OCI-LY7 (cell line): ENCODE results near the gene MTERF4.

ENCODE experiments used
- EZH2phosphoT487 ChIP-seq: fragments of 200-600 bp; sonication (generic); IDR thresholded peaks from 2 replicates; pipeline ENCODE4 v1.6.1; 2018; ENCODE audit warnings: low read depth, borderline replicate concordance, mild to moderate bottlenecking, mixed run types, antibody characterized with exemption, low read length, moderate library complexity, mixed read lengths
- TF ChIP-seq, protein P1 (sequence below): fragments of 200-600 bp; sonication (generic); conservative IDR thresholded peaks from 2 replicates; pipeline ENCODE4 v1.5.1; 2014; ENCODE audit warnings: mild to moderate bottlenecking, antibody characterized with exemption, low read length, moderate library complexity, mixed read lengths

DNA sequence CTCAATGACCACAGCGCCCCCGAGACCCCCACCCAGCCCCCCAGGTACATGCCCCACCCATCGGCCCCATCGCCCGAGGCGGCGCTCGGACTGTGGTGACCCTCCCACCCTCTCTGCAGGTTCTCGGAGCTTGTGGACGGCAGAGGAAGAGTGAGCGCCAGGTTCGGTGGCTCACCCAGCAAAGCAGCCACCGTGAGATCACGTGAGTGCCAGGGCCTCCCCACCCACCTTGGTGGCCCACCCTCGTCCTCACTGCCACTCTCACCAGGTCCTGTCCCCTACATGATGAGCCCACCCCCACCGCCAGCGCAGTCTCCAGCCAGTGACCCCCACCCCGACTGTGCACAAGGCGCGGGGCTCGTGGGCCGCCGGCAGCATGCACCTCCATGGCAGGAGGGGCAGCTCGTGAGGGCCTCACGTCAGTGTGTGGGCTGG is 30.4 kb downstream of the MTERF4 start:
- TF ChIP-seq, protein P1, sequence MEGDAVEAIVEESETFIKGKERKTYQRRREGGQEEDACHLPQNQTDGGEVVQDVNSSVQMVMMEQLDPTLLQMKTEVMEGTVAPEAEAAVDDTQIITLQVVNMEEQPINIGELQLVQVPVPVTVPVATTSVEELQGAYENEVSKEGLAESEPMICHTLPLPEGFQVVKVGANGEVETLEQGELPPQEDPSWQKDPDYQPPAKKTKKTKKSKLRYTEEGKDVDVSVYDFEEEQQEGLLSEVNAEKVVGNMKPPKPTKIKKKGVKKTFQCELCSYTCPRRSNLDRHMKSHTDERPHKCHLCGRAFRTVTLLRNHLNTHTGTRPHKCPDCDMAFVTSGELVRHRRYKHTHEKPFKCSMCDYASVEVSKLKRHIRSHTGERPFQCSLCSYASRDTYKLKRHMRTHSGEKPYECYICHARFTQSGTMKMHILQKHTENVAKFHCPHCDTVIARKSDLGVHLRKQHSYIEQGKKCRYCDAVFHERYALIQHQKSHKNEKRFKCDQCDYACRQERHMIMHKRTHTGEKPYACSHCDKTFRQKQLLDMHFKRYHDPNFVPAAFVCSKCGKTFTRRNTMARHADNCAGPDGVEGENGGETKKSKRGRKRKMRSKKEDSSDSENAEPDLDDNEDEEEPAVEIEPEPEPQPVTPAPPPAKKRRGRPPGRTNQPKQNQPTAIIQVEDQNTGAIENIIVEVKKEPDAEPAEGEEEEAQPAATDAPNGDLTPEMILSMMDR: no peak
- no peak for TF ChIP-seq EZH2phosphoT487
